Astrocyte of the cerebellum (primary cell): Measurements from ENCODE around the gene BACH2.

Experiments
- DNase-seq: peaks from one replicate; pipeline ENCODE4 v3.0.0-alpha.2; 2011; ENCODE audit warnings: low read depth
- H3K4me3 ChIP-seq: 2 replicates; pipeline ENCODE4 v1.5.1; 2011; ENCODE audit warnings: mild to moderate bottlenecking, low read depth, low read length, moderate library complexity
- CTCF ChIP-seq: IDR thresholded peaks from 2 replicates; pipeline ENCODE4 v1.5.1; 2012; ENCODE audit warnings: low read length, low read depth, moderate library complexity, mild to moderate bottlenecking; ENCODE audit errors: missing control alignments
- in situ Hi-C: cut with HindIII; loops from 2 replicates; pipeline ENCODE4 v1.10.0; 2017; ENCODE audit warnings: low sequenced_read_pairs

The BACH2 gene

GRCh38 chr6:89942601-89943000 is 354.0 kb downstream of the BACH2 start:
- TF ChIP-seq CTCF, result no peak
- in situ Hi-C loops, result no loop called here
- H3K4me3 ChIP-seq, result no peak overlapping the region
- no peak for DNase-seq

- no peak for DNase-seq
- no peak for TF ChIP-seq CTCF
- H3K4me3 ChIP-seq, result no peak overlapping the region
- in situ Hi-C loops, result no loop called here
Observed at GRCh38 chr6:89941763-89942497, 354.7 kb downstream of the BACH2 start.

- in situ Hi-C loops, result no loop called here
- no peak for DNase-seq
- H3K4me3 ChIP-seq, result no peak overlapping the region
- no peak for TF ChIP-seq CTCF
Observed at GRCh38 chr6:89941031-89941762, 355.4 kb downstream of the BACH2 start.

GRCh38 chr6:89940225-89941027 is 356.2 kb downstream of the BACH2 start:
- TF ChIP-seq CTCF, result peak; percentile 72
- H3K4me3 ChIP-seq, result no peak overlapping the region
- in situ Hi-C loops, result no loop called here
- peak; percentile 81 for DNase-seq

- no peak for TF ChIP-seq CTCF
- DNase-seq, result no peak
- in situ Hi-C loops, result no loop called here
- no peak overlapping the region for H3K4me3 ChIP-seq
Observed at GRCh38 chr6:89939144-89939543, 357.5 kb downstream of the BACH2 start.

- no peak for DNase-seq
- no peak for TF ChIP-seq CTCF
- in situ Hi-C loops, result no loop called here
- no peak overlapping the region for H3K4me3 ChIP-seq
Observed at GRCh38 chr6:89938014-89938413, 358.6 kb downstream of the BACH2 start.
